ENCODE measurements around the gene L2HGDH. TPM values are rescaled to one million over a fixed set of nuclear protein-coding genes. Genes with fewer than 3 reads are reported as not detected.

L2HGDH gene
- total and polyA plus RNA-seq, 8 donors = 1.2 to 31.7 (median 3.2) TPM

DNA sequence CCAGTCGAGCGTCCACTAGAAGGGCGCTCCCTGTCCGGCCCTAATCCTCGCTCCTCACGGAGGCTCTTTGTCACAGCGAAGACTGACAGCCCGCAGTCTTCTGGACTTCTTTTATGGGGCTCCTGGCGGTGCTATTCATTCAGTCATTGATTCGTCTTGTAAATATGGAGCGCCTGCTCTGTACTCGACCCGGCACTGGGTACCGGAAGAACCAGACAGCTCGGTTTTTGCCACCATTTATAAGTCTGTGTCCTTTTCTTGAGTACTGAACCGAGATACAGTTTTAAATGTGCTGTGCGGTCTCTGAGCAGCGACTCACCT, 665 bp upstream of the L2HGDH start:
- 1 to 4% (median 2%) methylated on average over 16 to 18 of the region's 18 CpGs for WGBS, 5 donors
- Histone ChIP-seq H3K27ac (peak overlapping the region; percentile 90 to 98 (median 95)), H3K9me3 (no peaks in the 10 kb centered on the region), H3K4me3 (peak overlapping the region; percentile 78 to 87 (median 80)), H3K27me3 (no peaks in the 10 kb centered on the region), H3K4me1 (peaks cover 8 to 31% (median 27%) of the 10 kb centered on the region in 4 donors), H3K36me3 (peaks cover 0 to 3% (median 0%) of the 10 kb centered on the region in 4 donors)
- intact Hi-C loops (cut with DNase I; ENCODE audit: low total_unique reads) = loop anchor here (5.0 kb wide), 1 partner anchor 220 kb away; the partner anchor contains the start of gene MAP4K5
- no peak for DNase-seq
- TF ChIP-seq, protein P1, sequence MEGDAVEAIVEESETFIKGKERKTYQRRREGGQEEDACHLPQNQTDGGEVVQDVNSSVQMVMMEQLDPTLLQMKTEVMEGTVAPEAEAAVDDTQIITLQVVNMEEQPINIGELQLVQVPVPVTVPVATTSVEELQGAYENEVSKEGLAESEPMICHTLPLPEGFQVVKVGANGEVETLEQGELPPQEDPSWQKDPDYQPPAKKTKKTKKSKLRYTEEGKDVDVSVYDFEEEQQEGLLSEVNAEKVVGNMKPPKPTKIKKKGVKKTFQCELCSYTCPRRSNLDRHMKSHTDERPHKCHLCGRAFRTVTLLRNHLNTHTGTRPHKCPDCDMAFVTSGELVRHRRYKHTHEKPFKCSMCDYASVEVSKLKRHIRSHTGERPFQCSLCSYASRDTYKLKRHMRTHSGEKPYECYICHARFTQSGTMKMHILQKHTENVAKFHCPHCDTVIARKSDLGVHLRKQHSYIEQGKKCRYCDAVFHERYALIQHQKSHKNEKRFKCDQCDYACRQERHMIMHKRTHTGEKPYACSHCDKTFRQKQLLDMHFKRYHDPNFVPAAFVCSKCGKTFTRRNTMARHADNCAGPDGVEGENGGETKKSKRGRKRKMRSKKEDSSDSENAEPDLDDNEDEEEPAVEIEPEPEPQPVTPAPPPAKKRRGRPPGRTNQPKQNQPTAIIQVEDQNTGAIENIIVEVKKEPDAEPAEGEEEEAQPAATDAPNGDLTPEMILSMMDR (IDR thresholded peaks at IDR 0.05) = no peak

DNA sequence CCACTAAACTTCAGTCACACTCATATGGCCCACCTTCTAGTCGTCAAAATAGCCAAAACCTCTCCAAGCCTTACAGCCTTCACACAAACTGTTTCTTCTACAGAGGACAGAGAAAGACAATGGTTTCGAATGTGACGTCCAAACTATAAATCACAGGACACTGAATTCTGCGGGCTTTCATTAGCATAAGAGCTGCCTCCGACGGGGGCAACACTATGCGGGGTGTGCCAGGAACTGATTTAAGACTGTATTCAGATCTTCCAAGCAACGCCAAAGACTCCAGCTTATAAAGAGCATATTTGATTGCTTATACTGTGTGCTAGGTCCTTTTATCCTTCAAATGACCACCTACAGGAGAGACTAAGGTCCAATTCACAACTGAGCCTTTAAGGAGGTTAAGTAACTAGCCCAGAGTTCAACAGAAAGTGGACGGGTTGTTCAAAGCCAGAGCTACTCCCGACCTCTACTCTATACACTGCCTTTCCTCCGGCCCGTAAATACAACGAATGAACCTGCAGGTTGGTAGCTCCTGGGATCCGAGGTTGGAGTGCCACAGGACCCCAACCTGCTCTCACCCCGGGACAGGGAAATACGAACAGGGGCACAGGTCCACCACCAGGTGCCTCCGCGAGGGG, 575 bp downstream of the L2HGDH start:
- no peaks in the 10 kb centered on the region for H3K27me3 ChIP-seq
- WGBS, 5 donors = 1 to 4% (median 2%) methylated on average over 18 of the region's 18 CpGs
- peak overlapping the region; percentile 78 to 87 (median 80) for H3K4me3 ChIP-seq
- TF ChIP-seq EP300 (IDR thresholded peaks at IDR 0.05) = no peak
- TF ChIP-seq, protein P1 (IDR thresholded peaks at IDR 0.05) = peak in 4 of 7 experiments; percentile 43 to 57 (median 52)
- no peaks in the 10 kb centered on the region for H3K9me3 ChIP-seq
- no peak for DNase-seq
- H3K27ac ChIP-seq = peak overlapping the region; percentile 90 to 98 (median 95)
- peaks cover 8 to 25% (median 24%) of the 10 kb centered on the region in 4 donors for H3K4me1 ChIP-seq
- peaks cover 0 to 3% (median 0%) of the 10 kb centered on the region in 4 donors for H3K36me3 ChIP-seq
- intact Hi-C loops (cut with DNase I; ENCODE audit: low total_unique reads) = loop anchor here (5.0 kb wide), 1 partner anchor 221 kb away; the partner anchor contains the start of gene MAP4K5

DNA sequence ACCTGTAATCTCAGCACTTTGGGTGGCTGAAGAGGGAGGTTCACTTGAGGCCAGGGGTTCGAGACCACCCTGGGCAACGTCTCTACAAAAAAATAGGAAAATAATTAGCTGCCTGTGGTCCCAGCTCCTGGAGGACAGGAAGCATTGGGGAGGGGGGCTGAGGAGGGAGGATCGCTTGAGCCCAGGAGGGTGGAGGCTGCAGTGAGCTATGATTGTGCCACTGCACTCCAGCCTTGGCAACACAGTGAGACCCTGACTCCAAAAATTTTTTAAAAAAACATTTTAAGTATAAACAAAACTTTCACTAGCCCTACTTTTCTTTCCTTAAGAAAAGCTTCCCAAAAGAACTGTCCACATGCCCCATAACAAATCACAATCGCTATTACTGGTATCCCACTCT, 1.6 kb downstream of the L2HGDH start:
- peaks cover 0 to 3% (median 0%) of the 10 kb centered on the region in 4 donors for H3K36me3 ChIP-seq
- no peak for DNase-seq
- 87 to 96% (median 93%) methylated on average over 4 of the region's 4 CpGs for WGBS, 5 donors
- no peak overlapping the region for H3K4me3 ChIP-seq
- no peak overlapping the region for H3K27ac ChIP-seq
- no peaks in the 10 kb centered on the region for H3K27me3 ChIP-seq
- intact Hi-C loops (cut with DNase I; ENCODE audit: low total_unique reads) = loop anchor here (5.0 kb wide), 1 partner anchor 222 kb away; the partner anchor contains the start of gene MAP4K5
- TF ChIP-seq EP300 (IDR thresholded peaks at IDR 0.05) = no peak
- no peak for TF ChIP-seq POLR2A (IDR thresholded peaks at IDR 0.05)
- H3K9me3 ChIP-seq = no peaks in the 10 kb centered on the region
- H3K4me1 ChIP-seq = peaks cover 8 to 25% (median 24%) of the 10 kb centered on the region in 4 donors

DNA sequence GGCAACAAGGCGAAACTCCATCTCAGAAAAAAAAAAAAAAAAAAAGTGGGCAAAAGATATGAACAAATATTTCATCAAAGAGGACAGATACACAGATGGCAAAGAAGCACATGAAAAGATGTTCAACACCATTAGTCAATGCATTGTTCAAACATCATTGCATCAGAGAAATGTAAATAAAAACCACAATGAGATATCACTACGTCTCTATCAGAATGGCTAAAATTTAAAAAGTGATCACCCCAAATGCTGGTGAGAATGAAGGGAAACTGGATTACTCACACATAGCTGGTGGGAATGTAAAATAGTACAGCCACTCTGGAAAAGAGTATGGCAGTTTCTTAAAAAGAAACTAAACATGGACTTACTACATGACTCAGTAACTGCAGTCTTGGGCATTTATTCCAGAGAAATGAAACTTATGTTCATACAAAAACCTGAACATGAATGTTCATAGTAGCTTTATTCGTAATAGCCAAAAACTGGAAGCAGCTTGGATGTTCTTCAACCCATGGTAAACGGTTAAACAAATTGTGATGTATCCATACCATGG, 3.6 kb downstream of the L2HGDH start:
- no peaks in the 10 kb centered on the region for H3K36me3 ChIP-seq
- H3K27ac ChIP-seq = no peak overlapping the region
- DNase-seq = no peak
- TF ChIP-seq, protein P1 (IDR thresholded peaks at IDR 0.05) = no peak
- no peak for TF ChIP-seq POLR2AphosphoS5 (IDR thresholded peaks at IDR 0.05)
- no peak for TF ChIP-seq POLR2A (IDR thresholded peaks at IDR 0.05)
- TF ChIP-seq EP300 (IDR thresholded peaks at IDR 0.05) = no peak
- H3K4me3 ChIP-seq = no peak overlapping the region
- WGBS, 5 donors = 75 to 85% (median 79%) methylated on average over 4 of the region's 4 CpGs
- intact Hi-C loops (cut with DNase I; ENCODE audit: low total_unique reads) = no loop called here
- H3K4me1 ChIP-seq = peaks cover 7 to 23% (median 21%) of the 10 kb centered on the region in 4 donors
- no peaks in the 10 kb centered on the region for H3K27me3 ChIP-seq
- no peaks in the 10 kb centered on the region for H3K9me3 ChIP-seq

All from stomach (tissue), 9 donors.